Measurements from ENCODE around the gene SPPL2C. TPM values are rescaled to one million over a fixed set of nuclear protein-coding genes. Genes with fewer than 3 reads are reported as not detected.

Gene SPPL2C, protein sequence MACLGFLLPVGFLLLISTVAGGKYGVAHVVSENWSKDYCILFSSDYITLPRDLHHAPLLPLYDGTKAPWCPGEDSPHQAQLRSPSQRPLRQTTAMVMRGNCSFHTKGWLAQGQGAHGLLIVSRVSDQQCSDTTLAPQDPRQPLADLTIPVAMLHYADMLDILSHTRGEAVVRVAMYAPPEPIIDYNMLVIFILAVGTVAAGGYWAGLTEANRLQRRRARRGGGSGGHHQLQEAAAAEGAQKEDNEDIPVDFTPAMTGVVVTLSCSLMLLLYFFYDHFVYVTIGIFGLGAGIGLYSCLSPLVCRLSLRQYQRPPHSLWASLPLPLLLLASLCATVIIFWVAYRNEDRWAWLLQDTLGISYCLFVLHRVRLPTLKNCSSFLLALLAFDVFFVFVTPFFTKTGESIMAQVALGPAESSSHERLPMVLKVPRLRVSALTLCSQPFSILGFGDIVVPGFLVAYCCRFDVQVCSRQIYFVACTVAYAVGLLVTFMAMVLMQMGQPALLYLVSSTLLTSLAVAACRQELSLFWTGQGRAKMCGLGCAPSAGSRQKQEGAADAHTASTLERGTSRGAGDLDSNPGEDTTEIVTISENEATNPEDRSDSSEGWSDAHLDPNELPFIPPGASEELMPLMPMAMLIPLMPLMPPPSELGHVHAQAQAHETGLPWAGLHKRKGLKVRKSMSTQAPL
- total RNA-seq (not detected), polyA plus RNA-seq (not detected)

- DNase-seq (no peak), ATAC-seq (ENCODE audit: low read depth in 2 of 2) (no peak)
- no peak within 1 kb of the TSS for H3K4me3 Mint-ChIP-seq
- H3K4me1 Mint-ChIP-seq: no peaks in the 10 kb centered on the region
- Histone ChIP-seq H3K4me1 (ENCODE audit: control insufficient read depth, insufficient read depth, low read length, poor library complexity, severe bottlenecking) (no peaks in the 10 kb centered on the region), H3K9me3 (ENCODE audit: control insufficient read depth in 2 of 2, low read length in 2 of 2) (no peaks in the 10 kb centered on the region), H3K36me3 (ENCODE audit: control insufficient read depth, insufficient read depth, low read length) (no peaks in the 10 kb centered on the region), H3K27ac (ENCODE audit: insufficient read depth, low read length, poor library complexity, severe bottlenecking) (no peak within 1 kb of the TSS), H3K27me3 (ENCODE audit: control insufficient read depth, insufficient read depth, low read length) (no peaks in the 10 kb centered on the region), H3K4me3 (ENCODE audit: low read depth, low read length) (no peak within 1 kb of the TSS)
- H3K27me3 Mint-ChIP-seq: no peaks in the 10 kb centered on the region
- H3K9me3 Mint-ChIP-seq: peaks cover 0 to 3% (median 0%) of the 10 kb centered on the region in 7 donors
- H3K36me3 Mint-ChIP-seq: no peaks in the 10 kb centered on the region
- H3K27ac Mint-ChIP-seq: no peak within 1 kb of the TSS
These were observed at the start of gene SPPL2C for GRCh38 chr17:45844695-45845375. SPPL2C (plus strand) TSS chr17:45844881; CDS start chr17:45844907, 26 bp downstream.

- H3K27me3 ChIP-seq (ENCODE audit: control insufficient read depth, insufficient read depth, low read length): no peaks in the 10 kb centered on the region
- no peak overlapping the region for H3K4me3 ChIP-seq (ENCODE audit: low read depth, low read length)
- no peak overlapping the region for H3K4me3 Mint-ChIP-seq
- ATAC-seq (ENCODE audit: low read depth in 2 of 2): no peak
- peaks cover 0 to 3% (median 0%) of the 10 kb centered on the region in 7 donors for H3K9me3 Mint-ChIP-seq
- H3K27ac Mint-ChIP-seq: peak overlapping the region in 1 of 3 donors; percentile 56
- no peaks in the 10 kb centered on the region for H3K36me3 Mint-ChIP-seq
- H3K4me1 Mint-ChIP-seq: no peaks in the 10 kb centered on the region
- no peaks in the 10 kb centered on the region for H3K36me3 ChIP-seq (ENCODE audit: control insufficient read depth, insufficient read depth, low read length)
- peaks cover 23% of the 10 kb centered on the region for H3K27me3 Mint-ChIP-seq
- no peak for DNase-seq
- no peaks in the 10 kb centered on the region for H3K9me3 ChIP-seq (ENCODE audit: control insufficient read depth in 2 of 2, low read length in 2 of 2)
- no peak overlapping the region for H3K27ac ChIP-seq (ENCODE audit: insufficient read depth, low read length, poor library complexity, severe bottlenecking)
- H3K4me1 ChIP-seq (ENCODE audit: control insufficient read depth, insufficient read depth, low read length, poor library complexity, severe bottlenecking): no peaks in the 10 kb centered on the region
These were observed 43.9 kb upstream of the SPPL2C start for GRCh38 chr17:45800816-45801215.

DNA sequence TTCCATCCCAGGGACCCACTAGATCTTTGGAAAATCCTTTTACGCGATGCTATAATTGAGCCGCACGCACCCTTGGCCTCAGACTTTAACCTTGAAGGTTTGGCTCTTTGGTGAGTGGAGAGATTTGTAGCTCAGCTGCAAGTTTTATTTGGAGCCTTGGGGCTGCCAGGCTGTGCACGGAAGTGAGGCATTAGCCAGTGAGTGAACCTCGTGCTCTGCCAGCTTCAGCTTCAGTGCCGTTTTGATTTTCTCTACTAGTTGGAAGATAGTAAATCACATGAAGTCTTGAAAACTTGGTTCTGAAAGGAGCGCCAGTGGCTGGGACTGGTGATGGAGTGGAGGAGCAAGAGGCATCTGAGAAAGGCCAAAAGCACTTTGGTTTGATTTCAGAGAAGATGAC is 43.3 kb upstream of the SPPL2C start:
- Histone ChIP-seq H3K36me3 (ENCODE audit: control insufficient read depth, insufficient read depth, low read length) (no peaks in the 10 kb centered on the region), H3K27me3 (ENCODE audit: control insufficient read depth, insufficient read depth, low read length) (no peaks in the 10 kb centered on the region), H3K9me3 (ENCODE audit: control insufficient read depth in 2 of 2, low read length in 2 of 2) (no peaks in the 10 kb centered on the region), H3K27ac (ENCODE audit: insufficient read depth, low read length, poor library complexity, severe bottlenecking) (no peak overlapping the region), H3K4me3 (ENCODE audit: low read depth, low read length) (no peak overlapping the region), H3K4me1 (ENCODE audit: control insufficient read depth, insufficient read depth, low read length, poor library complexity, severe bottlenecking) (no peaks in the 10 kb centered on the region)
- Mint-ChIP-seq H3K36me3 (no peaks in the 10 kb centered on the region), H3K4me3 (no peak overlapping the region), H3K27me3 (peaks cover 29% of the 10 kb centered on the region), H3K27ac (no peak overlapping the region), H3K9me3 (peaks cover 0 to 3% (median 0%) of the 10 kb centered on the region in 7 donors), H3K4me1 (no peaks in the 10 kb centered on the region)
- DNase-seq (no peak), ATAC-seq (ENCODE audit: low read depth in 2 of 2) (no peak)

DNA sequence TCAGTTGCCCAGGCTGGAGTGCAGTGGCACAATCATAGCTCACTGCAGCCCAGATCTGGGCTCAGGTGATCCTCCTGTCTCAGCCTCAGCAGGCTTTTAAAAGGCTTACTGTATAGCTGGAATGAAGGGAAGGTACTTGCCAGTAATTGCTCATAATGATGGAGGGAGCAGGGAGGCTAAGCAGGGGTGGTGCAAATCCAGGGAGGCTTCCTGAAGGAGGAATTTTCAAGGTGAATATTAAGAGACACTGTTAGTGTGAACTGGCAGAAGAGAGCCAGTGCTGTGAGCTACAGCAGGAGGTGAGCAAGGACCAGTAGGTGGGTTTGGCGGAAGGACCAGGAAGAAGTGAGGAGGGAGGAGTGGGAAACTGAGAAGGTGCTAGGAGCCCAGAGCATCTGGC is 35.8 kb upstream of the SPPL2C start:
- DNase-seq (no peak), ATAC-seq (ENCODE audit: low read depth in 2 of 2) (no peak)
- no peak overlapping the region for H3K27ac ChIP-seq (ENCODE audit: insufficient read depth, low read length, poor library complexity, severe bottlenecking)
- no peak overlapping the region for H3K4me3 ChIP-seq (ENCODE audit: low read depth, low read length)
- no peak overlapping the region for H3K4me3 Mint-ChIP-seq
- peaks cover 27% of the 10 kb centered on the region for H3K27me3 Mint-ChIP-seq
- H3K9me3 Mint-ChIP-seq: peaks cover 0 to 1% (median 0%) of the 10 kb centered on the region in 7 donors
- H3K36me3 Mint-ChIP-seq: no peaks in the 10 kb centered on the region
- H3K36me3 ChIP-seq (ENCODE audit: control insufficient read depth, insufficient read depth, low read length): no peaks in the 10 kb centered on the region
- no peaks in the 10 kb centered on the region for H3K27me3 ChIP-seq (ENCODE audit: control insufficient read depth, insufficient read depth, low read length)
- H3K9me3 ChIP-seq (ENCODE audit: control insufficient read depth in 2 of 2, low read length in 2 of 2): no peaks in the 10 kb centered on the region
- H3K27ac Mint-ChIP-seq: no peak overlapping the region
- H3K4me1 ChIP-seq (ENCODE audit: control insufficient read depth, insufficient read depth, low read length, poor library complexity, severe bottlenecking): no peaks in the 10 kb centered on the region
- no peaks in the 10 kb centered on the region for H3K4me1 Mint-ChIP-seq

GRCh38 chr17:45809499-45809898 is 35.2 kb upstream of the SPPL2C start:
- no peaks in the 10 kb centered on the region for H3K4me1 Mint-ChIP-seq
- no peaks in the 10 kb centered on the region for H3K36me3 Mint-ChIP-seq
- Histone ChIP-seq H3K27me3 (ENCODE audit: control insufficient read depth, insufficient read depth, low read length) (no peaks in the 10 kb centered on the region), H3K4me1 (ENCODE audit: control insufficient read depth, insufficient read depth, low read length, poor library complexity, severe bottlenecking) (no peaks in the 10 kb centered on the region), H3K27ac (ENCODE audit: insufficient read depth, low read length, poor library complexity, severe bottlenecking) (no peak overlapping the region), H3K9me3 (ENCODE audit: control insufficient read depth in 2 of 2, low read length in 2 of 2) (no peaks in the 10 kb centered on the region), H3K4me3 (ENCODE audit: low read depth, low read length) (no peak overlapping the region), H3K36me3 (ENCODE audit: control insufficient read depth, insufficient read depth, low read length) (no peaks in the 10 kb centered on the region)
- peaks cover 0 to 1% (median 0%) of the 10 kb centered on the region in 7 donors for H3K9me3 Mint-ChIP-seq
- no peak for DNase-seq
- ATAC-seq (ENCODE audit: low read depth in 2 of 2): no peak
- no peak overlapping the region for H3K27ac Mint-ChIP-seq
- H3K27me3 Mint-ChIP-seq: peaks cover 27% of the 10 kb centered on the region
- H3K4me3 Mint-ChIP-seq: no peak overlapping the region

GRCh38 chr17:45812102-45812501 is 32.6 kb upstream of the SPPL2C start:
- no peak for ATAC-seq (ENCODE audit: low read depth in 2 of 2)
- Mint-ChIP-seq H3K9me3 (peaks cover 0 to 1% (median 0%) of the 10 kb centered on the region in 7 donors), H3K4me1 (no peaks in the 10 kb centered on the region), H3K27ac (no peak overlapping the region), H3K4me3 (no peak overlapping the region), H3K36me3 (no peaks in the 10 kb centered on the region), H3K27me3 (peaks cover 15% of the 10 kb centered on the region)
- no peaks in the 10 kb centered on the region for H3K9me3 ChIP-seq (ENCODE audit: control insufficient read depth in 2 of 2, low read length in 2 of 2)
- no peak overlapping the region for H3K27ac ChIP-seq (ENCODE audit: insufficient read depth, low read length, poor library complexity, severe bottlenecking)
- no peaks in the 10 kb centered on the region for H3K27me3 ChIP-seq (ENCODE audit: control insufficient read depth, insufficient read depth, low read length)
- no peaks in the 10 kb centered on the region for H3K4me1 ChIP-seq (ENCODE audit: control insufficient read depth, insufficient read depth, low read length, poor library complexity, severe bottlenecking)
- no peaks in the 10 kb centered on the region for H3K36me3 ChIP-seq (ENCODE audit: control insufficient read depth, insufficient read depth, low read length)
- no peak overlapping the region for H3K4me3 ChIP-seq (ENCODE audit: low read depth, low read length)
- DNase-seq: no peak

DNA sequence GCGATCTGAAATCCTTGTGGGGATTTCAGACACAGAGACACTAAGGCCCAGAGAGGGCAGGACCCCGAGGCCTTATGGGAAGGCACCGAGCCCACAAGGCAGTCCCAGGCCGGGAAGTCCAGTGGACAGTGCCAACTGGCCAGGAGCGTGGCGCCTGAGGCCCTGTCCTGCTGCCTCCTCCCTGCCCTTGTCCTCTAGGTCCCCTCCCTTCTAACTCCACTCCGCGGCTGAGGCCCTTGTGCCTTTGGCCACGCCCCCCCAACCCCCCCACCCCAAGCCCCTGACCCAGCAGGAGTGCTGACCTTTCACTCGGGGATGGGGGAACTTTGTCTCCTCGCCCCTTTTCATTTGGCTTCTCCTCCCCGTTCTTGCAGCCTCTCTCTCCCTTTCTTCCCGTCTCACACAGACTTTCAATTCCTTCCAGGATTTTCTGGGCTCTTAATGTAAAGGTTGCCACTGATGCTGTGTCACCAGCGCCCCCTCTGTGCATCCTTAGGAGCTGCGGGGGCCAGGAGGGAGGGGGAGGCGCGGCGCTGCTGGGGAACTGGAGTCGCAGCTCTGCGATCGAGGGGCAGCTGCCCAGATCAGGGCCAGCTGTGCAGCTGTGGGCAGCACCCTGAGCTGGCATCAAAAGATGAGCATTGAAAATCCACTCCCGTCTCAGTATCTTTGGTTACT is 31.5 kb upstream of the SPPL2C start:
- Mint-ChIP-seq H3K27ac (no peak overlapping the region), H3K9me3 (peaks cover 0 to 1% (median 0%) of the 10 kb centered on the region in 7 donors), H3K36me3 (no peaks in the 10 kb centered on the region), H3K4me1 (no peaks in the 10 kb centered on the region), H3K27me3 (peaks cover 5% of the 10 kb centered on the region), H3K4me3 (no peak overlapping the region)
- DNase-seq (no peak), ATAC-seq (ENCODE audit: low read depth in 2 of 2) (no peak)
- Histone ChIP-seq H3K27me3 (ENCODE audit: control insufficient read depth, insufficient read depth, low read length) (no peaks in the 10 kb centered on the region), H3K4me1 (ENCODE audit: control insufficient read depth, insufficient read depth, low read length, poor library complexity, severe bottlenecking) (no peaks in the 10 kb centered on the region), H3K27ac (ENCODE audit: insufficient read depth, low read length, poor library complexity, severe bottlenecking) (no peak overlapping the region), H3K9me3 (ENCODE audit: control insufficient read depth in 2 of 2, low read length in 2 of 2) (no peaks in the 10 kb centered on the region), H3K4me3 (ENCODE audit: low read depth, low read length) (no peak overlapping the region), H3K36me3 (ENCODE audit: control insufficient read depth, insufficient read depth, low read length) (no peaks in the 10 kb centered on the region)
